Left colon (tissue), 2 donors: ENCODE data around the gene MEIS2. TPM values are rescaled to one million over a fixed set of nuclear protein-coding genes. Genes with fewer than 3 reads are reported as not detected.
A peak's percentile ranks its signal among the peaks of the same experiment; 100 is the strongest.

Source experiments
- ATAC-seq: fragments of 200-7000 bp; cut with Tn5 transposase; one replicate; pipeline ENCODE4 v1.9.1; 2020; ENCODE audit warnings: mild to moderate bottlenecking, moderate library complexity
- DNase-seq, 2 donors: peaks; one replicate each; pipeline ENCODE4 v3.0.0-alpha.2; 2020
- intact Hi-C, 2 donors: fragments of 100-400 bp; cut with DNase I in 1 of 2; cut with micrococcal nuclease in 1 of 2; formaldehyde crosslinking; loops; one replicate each; pipeline versions ENCODE4 v1.11.2 to v1.14.0; 2022; cut with DNase I, micrococcal nuclease
- total RNA-seq, 2 donors: library from RNA; stranded (reverse); fragmentation: NEBNext Ultra II Directional; extraction: Animal tissue kit (Norgen Biotek cat#: 25700); gene quantifications; one replicate each; pipeline ENCODE4 v1.2.1, GENCODE V29; 2021
- donor health status: DM: no; HTN: no; CAD: no.
- donor health status: DM: yes; HTN: yes; CAD: no.

Gene MEIS2
- total RNA-seq, 2 donors from 2014 or later = 3.1 to 11.3 TPM

DNA sequence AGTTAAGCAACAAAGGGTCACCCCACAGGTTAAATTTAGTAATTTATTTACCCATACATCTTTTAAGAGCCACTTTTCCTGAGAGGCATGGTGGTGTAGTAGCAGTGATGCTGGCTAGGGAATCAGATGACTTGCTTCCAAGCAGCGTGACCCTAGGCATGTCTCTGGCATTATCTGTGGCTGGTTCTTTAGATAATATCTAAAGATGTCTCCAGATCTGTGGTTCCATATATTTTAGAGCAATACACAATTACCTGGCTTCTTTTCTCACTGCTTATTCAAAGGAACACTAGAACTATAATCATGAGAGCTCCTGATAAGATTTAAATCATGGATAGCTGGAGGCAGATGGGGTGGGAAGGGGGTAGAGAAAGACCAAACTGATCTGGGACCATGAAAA is 21.1 kb upstream of the MEIS2 start:
- DNase-seq = no peak
- ATAC-seq = no peak
- intact Hi-C loops = no loop called here

DNA sequence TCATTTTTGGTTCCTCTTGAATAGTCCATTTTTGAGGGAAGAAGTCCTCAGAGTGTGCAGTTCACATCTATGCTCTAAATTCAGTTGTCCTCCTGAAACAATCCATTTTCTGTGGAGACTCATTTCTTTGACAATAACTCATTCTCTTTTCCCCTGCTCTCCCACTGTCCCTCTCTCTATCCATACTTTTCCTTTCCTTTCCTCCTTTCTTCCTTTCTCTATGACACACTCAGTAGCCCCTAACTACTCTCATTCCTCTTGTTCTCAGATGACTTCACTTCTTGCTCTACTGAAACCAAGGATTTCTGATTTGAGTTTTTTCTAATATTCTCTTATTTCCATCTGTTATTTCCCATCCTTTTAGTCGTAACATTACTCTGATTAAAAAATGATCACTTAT is 16.7 kb upstream of the MEIS2 start:
- intact Hi-C loops = no loop called here

DNA sequence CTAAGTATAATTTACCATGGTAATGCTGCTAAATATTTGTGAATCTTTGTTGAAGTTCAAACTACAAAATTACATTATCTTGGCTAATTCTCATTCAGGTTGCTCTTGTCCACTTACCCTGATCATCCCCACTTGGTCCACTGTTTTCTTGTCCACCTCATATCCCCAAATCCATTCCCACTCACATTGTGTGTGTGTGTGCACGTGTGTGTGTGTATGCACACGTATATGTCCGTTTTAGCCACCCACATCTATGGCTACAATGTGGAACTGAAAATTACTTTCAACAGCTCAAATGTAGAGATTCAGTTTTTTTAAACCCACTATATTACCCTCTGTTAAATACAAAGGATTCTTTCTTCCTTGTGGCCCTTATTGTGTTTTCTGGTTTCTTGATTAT is 15.2 kb upstream of the MEIS2 start:
- DNase-seq (no peak), ATAC-seq (no peak)
- intact Hi-C loops = no loop called here

More for the DNA sequence above, 16.7 kb upstream of the MEIS2 start:
- DNase-seq = no peak
- no peak for ATAC-seq

DNA sequence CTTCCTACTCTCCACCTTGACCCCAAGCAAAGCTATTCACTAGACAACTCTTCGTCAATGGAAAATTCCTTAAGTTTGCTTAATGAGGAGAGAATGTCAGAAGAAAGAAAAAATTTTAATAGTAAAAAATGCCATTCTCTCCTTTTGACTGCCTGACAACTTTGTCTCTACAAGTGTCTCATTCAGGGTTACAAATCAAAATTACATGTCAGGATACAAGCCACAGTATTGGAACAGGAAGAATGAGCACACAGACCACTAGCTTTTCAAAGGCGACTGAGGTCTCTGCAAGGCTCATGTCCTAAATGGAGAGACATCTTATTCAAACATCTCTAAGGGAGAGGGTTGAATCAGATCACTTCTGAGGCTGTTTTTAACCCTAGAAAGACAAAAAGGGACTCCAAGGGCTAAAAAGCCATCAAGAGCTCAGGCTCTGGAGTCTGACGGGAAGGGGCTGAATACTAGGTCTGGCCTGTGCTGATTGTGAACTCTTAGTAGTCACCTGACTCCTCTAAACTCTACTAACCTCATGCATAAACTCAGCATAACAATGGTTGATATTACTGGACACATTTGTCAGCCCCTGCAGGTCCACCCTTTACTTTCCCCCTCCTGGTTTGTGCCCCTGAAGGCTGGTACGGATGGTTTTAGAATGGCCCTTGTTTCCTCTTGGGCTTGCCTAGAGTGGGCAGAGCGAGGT is 12.8 kb upstream of the MEIS2 start:
- DNase-seq (no peak), ATAC-seq (no peak)
- intact Hi-C loops = no loop called here

DNA sequence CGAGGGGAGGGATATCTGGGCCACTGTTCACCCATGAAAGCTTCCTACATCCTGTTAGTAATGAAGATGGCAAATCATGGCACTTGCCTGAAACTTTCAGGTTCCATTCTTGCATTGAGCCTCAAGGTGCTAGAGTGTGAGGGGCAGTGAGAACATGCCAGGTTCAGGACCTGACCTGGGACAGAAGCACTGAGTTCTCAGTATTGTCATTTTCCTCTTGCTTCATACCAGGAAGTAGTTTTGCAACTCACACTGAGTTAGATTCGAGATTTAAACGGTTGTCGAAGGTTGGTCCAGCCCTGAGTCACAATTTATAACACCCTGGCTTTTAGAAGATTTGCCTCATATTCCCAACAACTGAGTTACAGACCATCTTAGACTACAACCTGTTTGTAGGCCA is 11.8 kb upstream of the MEIS2 start:
- no peak for ATAC-seq
- DNase-seq = no peak
- intact Hi-C loops = no loop called here

DNA sequence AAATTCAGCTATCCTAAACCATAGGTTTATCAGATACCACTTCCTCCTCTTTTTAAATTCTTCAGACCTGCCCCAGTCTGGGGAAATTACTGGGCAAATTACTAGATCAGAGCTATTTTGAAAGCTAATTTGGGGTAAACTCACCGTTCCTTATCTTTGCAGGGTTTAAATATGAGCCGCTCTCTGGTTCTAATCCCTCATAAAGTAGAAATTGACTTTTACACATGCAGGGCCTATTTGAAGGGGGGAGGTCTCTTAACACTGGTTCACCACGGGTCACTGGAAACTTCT is 11.0 kb upstream of the MEIS2 start:
- intact Hi-C loops = no loop called here
- no peak for ATAC-seq
- no peak for DNase-seq

DNA sequence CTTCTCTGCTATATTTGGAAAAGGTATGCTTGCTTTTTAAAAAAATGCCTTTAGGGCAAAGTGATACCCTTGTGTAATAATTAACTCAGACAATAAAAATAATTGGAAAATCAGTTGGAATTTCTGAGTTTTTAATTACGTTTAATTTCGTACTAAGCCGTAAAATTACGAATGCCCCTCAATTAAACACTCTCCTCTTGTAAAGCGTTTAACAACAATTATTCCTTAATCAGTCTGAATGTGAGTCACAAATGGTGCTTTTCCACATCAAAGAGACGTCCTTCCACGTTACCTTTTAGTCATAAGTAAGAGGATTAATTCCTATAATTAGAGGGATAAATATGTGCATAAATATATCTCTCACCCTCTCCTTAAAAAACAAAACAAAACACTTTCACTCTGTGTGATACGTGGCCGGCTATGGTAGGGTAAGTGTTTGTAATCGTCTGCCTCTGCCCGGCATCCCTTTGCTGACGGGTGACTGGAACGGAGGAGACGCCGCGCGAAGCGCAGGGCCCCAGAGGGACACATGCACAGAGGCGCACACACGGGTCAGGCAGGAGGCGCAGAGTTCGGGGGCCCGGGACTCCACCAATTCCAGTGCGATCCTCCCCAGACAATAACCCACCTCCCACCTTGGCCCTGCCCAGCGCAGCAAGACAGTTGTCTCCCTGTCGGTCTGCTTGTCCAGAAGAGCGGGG is 9.7 kb upstream of the MEIS2 start:
- peak; percentile 34 for ATAC-seq
- intact Hi-C loops = loop anchor here (10.0 kb wide), 1 partner anchor 225 kb away; no protein-coding TSS in a partner anchor
- DNase-seq = no peak

DNA sequence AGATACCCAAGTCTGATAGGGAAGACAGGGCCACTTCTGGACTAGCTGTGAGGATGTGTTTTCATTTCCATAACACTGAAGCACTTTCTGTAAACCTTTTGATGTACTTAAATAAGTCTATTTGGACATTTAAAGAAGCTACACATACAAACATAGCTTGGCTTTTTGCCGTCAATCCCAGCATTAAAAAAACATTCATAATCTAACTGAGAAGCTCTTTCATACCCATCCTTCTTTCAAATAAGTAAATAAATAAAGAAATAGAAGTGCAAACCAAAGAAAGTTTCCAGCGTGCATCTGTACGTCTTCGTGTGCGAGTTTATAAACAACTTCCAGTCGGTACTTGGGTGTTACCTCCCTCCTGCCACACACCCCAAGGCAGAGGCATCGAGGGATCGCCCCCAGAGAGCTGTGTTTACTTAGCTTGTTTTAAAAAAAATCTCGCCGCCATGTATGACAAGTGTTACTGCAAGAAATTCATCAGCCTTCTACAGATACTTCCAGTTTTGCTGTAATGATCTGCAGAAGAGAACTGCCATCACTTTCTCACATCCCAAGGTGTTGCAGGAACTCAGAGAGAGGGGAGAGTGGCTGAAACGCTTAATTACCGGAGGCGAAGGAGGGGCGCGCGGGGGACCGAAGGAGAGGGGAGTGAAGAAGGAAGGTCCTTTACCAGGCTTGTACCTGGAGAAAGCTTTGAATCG is 9.0 kb upstream of the MEIS2 start:
- DNase-seq (no peak), ATAC-seq (no peak)
- intact Hi-C loops = loop anchor here (10.0 kb wide), 1 partner anchor 225 kb away; no protein-coding TSS in a partner anchor

DNA sequence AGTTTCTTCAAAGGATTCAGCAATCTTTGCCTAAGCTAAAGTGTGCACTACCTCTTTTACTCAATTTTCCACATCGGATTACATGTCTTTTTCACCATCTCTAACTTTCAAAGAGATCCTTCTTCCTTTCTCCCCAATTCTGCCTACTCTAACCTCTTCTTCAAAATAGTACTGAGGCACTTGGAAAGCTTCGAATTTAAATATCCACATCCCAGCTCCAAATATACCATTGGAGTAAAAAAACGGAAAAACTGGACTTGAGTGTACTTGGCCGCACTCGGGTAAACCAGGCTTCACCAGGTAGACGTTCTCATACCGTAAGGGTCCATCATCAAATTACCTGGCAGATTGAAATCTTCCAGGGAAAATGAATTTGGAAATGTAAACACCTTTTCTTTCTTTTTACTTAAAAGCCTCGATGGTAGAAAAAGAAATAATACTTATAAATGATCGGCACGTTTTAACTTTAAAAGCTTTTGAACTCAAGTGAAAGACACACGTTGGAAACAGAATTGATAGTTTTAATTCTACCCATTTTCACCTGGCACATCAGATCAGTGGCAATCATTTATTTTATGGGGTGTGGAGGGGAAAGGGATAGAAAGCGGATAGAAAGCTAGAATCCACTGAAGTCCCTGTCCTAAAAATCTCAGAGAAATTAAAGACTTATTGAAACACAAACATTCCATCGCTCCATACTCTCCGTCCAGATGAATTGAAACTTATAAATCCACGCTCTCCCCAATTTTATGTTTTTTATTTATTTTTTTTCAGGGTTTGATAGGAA is 8.2 kb upstream of the MEIS2 start:
- intact Hi-C loops = loop anchor here (10.0 kb wide), 1 partner anchor 224 kb away; no protein-coding TSS in a partner anchor
- DNase-seq = no peak
- ATAC-seq = no peak

DNA sequence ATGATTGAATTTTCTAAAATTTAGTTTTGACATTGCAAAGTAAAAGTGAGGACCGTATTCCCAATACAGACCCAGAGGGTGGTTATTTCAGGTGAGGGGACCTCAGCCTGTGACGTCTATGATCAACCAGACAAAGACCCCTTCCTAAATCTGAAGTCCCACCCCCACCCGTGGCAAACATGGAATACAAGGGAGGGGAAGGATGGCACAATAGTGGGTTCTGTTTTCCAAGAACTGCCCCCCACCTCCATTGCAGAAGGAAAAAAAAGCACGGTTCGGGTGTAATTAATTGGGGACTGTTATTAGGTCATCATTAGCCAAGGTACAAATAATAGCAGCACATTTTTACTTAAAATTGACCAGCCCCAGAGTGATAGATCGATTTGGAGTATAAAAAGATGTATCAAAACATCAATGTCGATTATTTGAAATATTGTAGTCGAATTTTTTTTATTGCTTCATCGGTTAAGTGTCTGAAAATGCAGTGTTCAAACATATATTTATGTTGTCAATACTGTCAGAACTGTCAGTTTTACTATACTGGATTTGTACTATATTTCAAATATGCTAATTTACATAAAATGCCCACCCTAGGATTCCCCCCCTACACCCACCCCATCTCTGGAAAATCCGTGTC is 7.5 kb upstream of the MEIS2 start:
- intact Hi-C loops = loop anchor here (10.0 kb wide), 1 partner anchor 223 kb away; no protein-coding TSS in a partner anchor
- DNase-seq (no peak), ATAC-seq (no peak)

DNA sequence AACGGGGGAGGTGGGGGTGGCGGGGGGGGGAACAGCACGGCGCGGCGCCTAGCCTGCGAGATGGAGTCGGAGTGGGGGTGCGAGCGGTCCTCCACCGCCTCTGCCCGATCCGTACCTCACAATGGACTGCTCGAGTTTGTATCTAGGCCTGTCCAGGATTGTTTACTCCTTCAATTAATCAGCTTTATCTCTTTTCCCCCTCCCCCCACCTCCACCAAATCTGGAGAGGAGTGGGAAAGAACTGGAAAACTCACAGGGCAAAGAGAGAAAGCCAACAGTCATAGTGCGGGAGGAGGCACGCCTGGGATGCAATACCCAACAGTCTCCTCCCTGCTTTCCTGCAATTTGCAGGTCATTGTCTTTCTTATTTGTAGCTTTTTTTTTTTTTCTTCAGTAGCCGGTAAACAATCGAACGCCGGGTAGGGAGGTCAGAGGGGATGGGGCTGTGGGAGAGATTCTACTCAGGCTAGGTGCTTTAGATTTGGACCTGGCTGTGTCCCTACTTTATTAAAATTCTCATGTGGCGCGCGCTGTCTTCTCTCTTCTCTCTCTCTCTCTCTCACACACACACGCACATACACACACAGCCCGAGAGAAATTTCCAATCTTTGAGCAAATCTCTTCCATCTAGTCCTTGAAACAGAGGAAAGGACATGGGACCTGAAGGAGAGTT is 6.9 kb upstream of the MEIS2 start:
- DNase-seq = no peak
- intact Hi-C loops = loop anchor here (10.0 kb wide), 1 partner anchor 222 kb away; no protein-coding TSS in a partner anchor
- ATAC-seq = no peak

DNA sequence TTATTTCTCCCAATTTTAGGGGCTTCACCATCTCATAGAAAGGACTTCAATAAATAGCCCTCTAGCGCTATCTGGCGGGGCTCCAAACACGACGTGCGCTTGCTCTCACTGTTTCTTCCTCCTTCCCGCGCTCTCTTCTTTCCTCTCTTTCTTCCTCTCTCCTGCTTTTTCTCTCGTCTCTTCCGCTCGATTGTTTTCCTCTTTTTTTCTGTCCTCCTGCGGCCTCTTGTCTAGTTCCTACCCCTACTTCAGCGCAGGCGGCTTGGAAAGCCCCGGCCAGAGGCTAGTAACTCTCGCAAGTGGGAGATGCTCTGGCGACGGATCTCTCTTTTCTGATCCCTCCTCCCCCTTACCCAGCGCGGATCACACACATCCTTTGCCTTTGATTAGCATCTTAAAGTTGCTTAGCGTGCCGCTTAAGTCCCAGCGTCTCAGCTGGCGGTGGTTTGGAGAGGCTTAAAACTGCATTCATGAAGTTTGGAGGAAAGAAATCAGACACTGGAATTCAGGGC is 6.2 kb upstream of the MEIS2 start:
- intact Hi-C loops = loop anchor here (10.0 kb wide), 1 partner anchor 222 kb away; no protein-coding TSS in a partner anchor
- DNase-seq = peak in 1 of 2 donors; percentile 46

DNA sequence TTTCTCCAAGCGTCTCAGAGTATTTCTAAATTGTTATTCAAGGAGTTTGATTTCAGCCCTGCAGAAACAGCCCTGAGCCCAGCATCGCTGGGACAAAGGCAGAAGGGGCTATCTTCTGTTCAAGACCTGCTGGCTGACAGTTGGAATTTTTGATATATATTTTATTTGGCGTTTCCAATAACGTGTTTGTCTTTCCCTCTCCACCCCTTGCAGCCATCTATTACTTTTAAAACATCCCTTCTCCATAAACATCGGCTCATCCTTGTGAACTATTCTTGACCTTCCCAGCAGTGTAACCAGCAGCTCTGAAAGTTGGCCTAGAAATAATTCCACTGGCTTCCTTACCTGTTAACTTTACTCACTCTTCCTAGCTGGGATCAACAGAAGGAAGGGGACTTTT is 5.5 kb upstream of the MEIS2 start:
- no peak for ATAC-seq
- DNase-seq = no peak
- intact Hi-C loops = loop anchor here (10.0 kb wide), 1 partner anchor 221 kb away; no protein-coding TSS in a partner anchor

More for the DNA sequence above, 6.2 kb upstream of the MEIS2 start:
- no peak for ATAC-seq

DNA sequence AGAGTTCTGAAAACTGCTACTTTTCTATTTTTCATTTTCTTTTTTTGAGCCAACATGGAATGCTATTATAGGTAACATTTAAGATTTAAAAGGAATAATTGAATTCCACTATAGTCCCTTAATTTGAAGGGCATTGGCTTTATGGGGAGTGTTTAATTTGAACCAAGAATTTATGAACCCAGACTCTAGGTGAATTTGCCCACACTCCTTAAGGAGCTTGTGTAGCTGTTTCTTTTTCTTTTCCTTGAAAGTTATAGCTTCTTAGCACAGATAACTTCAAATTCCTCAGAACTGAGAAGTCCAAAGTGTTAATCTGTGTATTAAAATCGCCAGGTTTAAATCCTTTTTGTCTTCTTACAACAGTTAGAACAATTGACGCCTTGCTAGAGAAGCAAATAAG is 4.7 kb upstream of the MEIS2 start:
- intact Hi-C loops = loop anchor here (10.0 kb wide), 1 partner anchor 220 kb away; no protein-coding TSS in a partner anchor
- ATAC-seq (no peak), DNase-seq (no peak)

DNA sequence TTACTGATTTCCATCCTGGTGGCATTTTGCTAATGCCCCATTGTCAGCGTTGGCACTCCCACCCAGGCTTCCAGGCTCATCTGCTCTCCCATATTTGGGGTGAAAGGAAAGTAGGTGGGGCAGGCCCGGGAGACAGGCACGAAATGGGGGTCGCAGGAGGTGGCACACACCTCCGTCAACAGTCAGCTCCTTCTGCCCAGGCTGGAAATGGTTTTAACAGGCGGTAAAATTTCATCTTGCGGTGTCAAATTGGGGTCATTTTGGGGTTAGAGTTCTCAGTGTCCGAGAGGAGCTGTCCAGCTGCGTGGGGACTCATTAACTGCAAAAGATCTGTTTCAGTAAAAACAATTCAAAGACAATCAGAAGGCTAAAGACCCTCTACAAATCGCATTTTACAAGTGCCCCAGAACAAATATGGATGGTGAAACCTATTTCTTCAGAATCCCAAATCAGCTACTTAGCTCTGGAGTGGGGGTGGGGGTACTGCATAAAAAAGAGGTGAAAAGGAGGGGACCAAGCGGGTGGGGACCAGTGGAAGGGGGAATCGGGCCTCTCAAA is 4.2 kb upstream of the MEIS2 start:
- no peak for ATAC-seq
- no peak for DNase-seq
- intact Hi-C loops = loop anchor here (10.0 kb wide), 1 partner anchor 220 kb away; no protein-coding TSS in a partner anchor

DNA sequence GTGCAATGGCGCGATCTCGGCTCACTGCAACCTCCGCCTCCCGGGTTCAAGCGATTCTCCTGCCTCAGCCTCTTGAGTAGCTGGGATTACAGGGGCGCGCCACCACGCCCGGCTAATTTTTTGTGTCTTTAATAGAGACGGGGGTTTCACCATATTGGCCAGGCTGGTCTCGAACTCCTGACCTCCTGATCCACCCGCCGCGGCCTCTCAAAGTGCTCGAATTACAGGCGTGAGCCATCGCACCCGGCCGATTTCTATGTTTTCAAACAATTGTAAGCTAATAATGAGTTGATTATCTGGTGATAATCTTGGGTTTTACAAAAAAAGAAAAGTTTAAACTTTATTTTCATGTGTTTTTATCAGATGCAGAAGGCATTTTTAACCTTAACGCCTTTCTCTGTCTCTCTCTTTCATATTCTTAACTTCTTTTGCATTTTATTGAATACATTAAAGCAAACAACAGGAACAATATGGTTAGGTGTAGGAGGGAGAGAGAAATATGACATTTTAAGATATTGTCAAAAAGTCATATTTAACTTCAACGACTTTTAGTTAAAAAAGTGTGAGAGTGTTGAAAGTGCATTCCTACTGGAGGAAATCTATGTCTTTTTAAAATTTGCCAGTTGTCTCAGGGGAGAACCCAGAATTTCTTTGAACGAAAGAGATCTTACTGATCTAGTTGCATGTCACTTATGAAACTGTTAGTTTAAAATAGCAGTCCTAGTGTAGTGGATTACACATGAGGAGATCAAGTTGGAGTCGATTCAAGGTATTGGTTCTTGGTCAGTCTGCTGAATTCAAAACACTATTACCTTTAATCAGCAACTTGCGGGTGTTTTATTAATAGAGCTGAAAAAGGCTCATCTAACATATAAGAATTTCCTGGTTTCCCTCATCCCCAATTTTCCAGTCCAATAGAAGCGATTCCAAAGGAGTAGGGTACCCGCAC is 3.4 kb upstream of the MEIS2 start:
- intact Hi-C loops = loop anchor here (10.0 kb wide), 1 partner anchor 219 kb away; no protein-coding TSS in a partner anchor
- DNase-seq (no peak), ATAC-seq (no peak)
